GM12874 (cell line): ENCODE data around the gene NTN1.
A peak's percentile ranks its signal among the peaks of the same experiment; 100 is the strongest.

Experiments
- TF ChIP-seq, protein P1 (sequence below): IDR thresholded peaks from 2 replicates; pipeline ENCODE4 v1.5.1; 2011; ENCODE audit warnings: low read depth, mild to moderate bottlenecking, control low read depth, low read length, moderate library complexity; ENCODE audit not compliant: insufficient read depth

The NTN1 gene

DNA sequence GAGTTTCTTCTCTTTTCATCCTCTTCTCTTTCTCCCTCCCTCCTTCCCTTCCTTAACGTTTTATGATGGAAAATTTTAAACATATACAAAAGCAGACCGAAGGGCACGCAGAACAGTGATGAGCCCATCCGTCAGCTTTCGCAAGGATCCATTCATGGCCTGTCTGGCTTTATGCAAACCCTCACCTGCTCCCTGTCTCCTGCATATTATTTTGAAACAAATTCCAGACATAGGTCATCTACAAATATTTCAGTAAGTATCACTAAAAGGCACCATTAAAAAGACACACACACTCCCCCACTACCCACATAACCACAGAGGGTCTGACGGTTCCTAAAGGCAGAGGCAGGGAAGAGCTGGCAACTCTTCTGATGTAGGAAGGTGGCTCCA, 235.0 kb downstream of the NTN1 start:
- TF ChIP-seq, protein P1, sequence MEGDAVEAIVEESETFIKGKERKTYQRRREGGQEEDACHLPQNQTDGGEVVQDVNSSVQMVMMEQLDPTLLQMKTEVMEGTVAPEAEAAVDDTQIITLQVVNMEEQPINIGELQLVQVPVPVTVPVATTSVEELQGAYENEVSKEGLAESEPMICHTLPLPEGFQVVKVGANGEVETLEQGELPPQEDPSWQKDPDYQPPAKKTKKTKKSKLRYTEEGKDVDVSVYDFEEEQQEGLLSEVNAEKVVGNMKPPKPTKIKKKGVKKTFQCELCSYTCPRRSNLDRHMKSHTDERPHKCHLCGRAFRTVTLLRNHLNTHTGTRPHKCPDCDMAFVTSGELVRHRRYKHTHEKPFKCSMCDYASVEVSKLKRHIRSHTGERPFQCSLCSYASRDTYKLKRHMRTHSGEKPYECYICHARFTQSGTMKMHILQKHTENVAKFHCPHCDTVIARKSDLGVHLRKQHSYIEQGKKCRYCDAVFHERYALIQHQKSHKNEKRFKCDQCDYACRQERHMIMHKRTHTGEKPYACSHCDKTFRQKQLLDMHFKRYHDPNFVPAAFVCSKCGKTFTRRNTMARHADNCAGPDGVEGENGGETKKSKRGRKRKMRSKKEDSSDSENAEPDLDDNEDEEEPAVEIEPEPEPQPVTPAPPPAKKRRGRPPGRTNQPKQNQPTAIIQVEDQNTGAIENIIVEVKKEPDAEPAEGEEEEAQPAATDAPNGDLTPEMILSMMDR: no peak

DNA sequence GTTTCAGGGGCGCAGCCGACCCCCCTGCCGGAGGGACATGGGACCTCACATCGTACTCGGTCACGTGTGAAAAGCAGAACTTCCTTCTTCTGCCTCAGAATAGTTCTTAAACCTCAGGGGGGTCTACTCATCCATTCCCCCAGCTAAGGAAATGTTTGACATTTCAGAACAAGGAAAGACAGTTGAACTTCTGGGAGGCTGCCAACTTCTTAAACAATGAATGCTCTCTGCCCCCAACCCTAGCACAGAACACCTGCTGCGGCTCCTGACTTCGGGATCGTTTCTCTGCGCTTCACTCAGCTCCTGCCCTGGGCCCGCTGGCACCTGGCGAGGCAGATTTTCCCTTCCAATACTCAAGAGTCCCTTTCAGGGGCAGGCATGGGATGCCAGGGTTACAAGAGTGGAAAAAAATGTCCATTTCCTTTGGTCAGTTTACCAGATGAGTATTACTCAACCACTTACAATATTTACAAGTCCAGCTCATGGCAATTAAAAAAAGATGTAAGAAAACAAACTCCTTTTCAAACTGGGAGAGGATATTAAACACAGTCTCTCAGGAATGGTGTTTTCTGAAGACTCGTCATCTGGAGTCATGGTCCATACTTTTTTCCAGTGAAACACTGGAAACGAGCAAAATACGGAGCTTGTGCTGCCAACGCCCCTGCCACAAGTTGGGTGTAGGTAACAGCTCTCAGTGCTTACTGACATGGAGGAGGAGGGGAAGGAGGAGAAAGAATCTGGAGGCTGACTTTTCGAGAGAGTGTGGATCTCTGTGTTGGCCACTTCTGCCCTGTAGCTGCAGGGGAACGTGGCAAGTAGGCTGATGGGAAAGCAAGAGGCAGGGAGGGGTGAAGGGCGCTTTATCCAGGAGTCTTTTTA, 235.7 kb downstream of the NTN1 start:
- TF ChIP-seq, protein P1: peak; percentile 18; the same call in 1 of the 2 replicates

- TF ChIP-seq, protein P1: no peak
Observed at GRCh38 chr17:9258115-9259015, 237.1 kb downstream of the NTN1 start.

- TF ChIP-seq, protein P1: no peak
Observed at GRCh38 chr17:9259419-9259818, 238.1 kb downstream of the NTN1 start.

- TF ChIP-seq, protein P1: no peak
Observed at GRCh38 chr17:9261081-9262012, 240.0 kb downstream of the NTN1 start.

- TF ChIP-seq, protein P1: no peak
Observed at GRCh38 chr17:9266031-9266680, 244.8 kb downstream of the NTN1 start.
